ENCODE measurements around the gene FADS2.

The FADS2 gene

DNA sequence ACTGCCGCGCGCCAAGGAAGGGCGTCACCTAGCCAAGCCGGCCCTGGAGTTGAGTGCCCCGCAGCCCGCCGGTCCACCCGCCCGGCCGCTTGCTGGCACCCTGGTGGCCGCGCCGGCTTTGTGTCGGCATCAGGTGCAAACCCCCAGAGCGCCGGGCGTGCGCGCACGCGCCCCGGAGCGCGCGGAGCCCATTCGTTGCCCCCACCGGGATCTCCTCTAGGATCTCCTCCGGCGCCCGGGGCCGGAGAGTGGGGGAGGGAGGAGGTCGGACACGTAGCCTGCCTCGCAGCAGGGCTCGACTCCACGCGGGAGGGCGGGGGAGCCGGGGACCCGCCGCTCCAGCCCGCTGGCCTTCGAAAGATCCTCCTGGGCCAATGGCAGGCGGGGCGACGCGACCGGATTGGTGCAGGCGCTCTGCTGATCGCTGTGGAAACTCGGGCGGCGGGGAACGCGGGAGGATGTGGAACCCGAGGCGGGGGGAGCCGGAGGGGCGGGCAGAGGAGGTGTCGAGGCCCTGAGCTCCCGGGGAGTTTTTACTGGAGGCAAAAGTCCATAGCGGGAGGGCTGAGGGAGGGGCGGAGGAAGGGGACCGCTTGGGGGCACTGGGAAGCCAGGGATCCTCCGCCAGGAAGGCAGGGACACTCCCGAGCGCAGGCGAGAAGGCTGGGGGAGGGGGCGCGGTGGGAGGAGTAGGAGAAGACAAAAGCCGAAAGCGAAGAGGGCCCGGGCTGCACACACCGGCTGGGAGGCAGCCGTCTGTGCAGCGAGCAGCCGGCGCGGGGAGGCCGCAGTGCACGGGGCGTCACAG, at the start of gene FADS2:
Gene FADS2, plus strand, starts transcription at position 730 of the 808 bp plus-strand sequence. CDS start 91 bp downstream, outside the sequence.
- POLR2A ChIA-PET: interaction anchor here (1.0 to 2.1 kb wide), 3 partner anchors 10 to 30 kb away, joined by 3 to 7 read pairs (median 6); no protein-coding TSS in a partner anchor
- DNase-seq (ENCODE audit: extremely low spot score): peak; percentile 65
- TF ChIP-seq FOXA1 (IDR thresholded peaks at IDR 0.05) (no peak), FOXK2 (IDR thresholded peaks at IDR 0.05) (no peak), NFRKB (IDR thresholded peaks at IDR 0.05) (no peak), BHLHE40 (IDR thresholded peaks at IDR 0.05; ENCODE audit: borderline replicate concordance) (no peak), LEF1 (IDR thresholded peaks at IDR 0.05; ENCODE audit: borderline replicate concordance) (no peak), CTBP1 (IDR thresholded peaks at IDR 0.05; ENCODE audit: borderline replicate concordance) (no peak), L3MBTL2 (conservative IDR thresholded peaks at IDR 0.05) (peak; percentile 86), ZNF384 (IDR thresholded peaks at IDR 0.05) (no peak), HDGF (IDR thresholded peaks at IDR 0.05; ENCODE audit: borderline replicate concordance) (no peak), ARNT (IDR thresholded peaks at IDR 0.05) (no peak), TARDBP (IDR thresholded peaks at IDR 0.05) (0 out of 2 replicates have a peak, but pooled peaks have one; percentile 20), ELF4 (IDR thresholded peaks at IDR 0.05) (no peak)
- TF ChIP-seq, protein P1, sequence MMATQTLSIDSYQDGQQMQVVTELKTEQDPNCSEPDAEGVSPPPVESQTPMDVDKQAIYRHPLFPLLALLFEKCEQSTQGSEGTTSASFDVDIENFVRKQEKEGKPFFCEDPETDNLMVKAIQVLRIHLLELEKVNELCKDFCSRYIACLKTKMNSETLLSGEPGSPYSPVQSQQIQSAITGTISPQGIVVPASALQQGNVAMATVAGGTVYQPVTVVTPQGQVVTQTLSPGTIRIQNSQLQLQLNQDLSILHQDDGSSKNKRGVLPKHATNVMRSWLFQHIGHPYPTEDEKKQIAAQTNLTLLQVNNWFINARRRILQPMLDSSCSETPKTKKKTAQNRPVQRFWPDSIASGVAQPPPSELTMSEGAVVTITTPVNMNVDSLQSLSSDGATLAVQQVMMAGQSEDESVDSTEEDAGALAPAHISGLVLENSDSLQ (IDR thresholded peaks at IDR 0.05): no peak
- CTCF ChIA-PET: no interaction called here

DNA sequence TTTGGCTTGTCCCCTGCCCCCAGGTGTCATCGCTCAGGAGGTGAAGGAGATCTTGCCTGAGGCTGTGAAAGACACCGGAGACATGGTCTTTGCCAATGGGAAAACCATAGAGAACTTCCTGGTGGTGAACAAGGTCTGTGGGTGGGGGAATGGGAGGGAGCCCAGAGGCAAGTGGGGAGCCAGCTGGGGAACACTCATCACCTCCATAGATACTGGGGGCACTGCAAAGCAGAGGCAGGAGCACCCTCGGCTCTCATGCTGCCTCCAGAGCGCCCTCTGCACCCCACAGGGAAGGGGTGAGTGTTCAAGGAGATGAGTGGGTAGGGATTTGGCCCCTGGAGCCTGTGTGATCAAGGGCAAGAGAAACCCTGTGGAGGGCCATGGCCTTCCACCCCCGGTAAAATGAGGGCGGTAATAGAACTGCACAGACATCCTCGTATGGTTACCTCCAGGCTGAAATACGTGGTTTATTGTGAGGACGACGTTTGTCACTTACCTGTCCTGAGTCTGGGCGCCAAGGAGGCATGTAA, 49.7 kb upstream of the FADS2 start:
- TF ChIP-seq FOXM1 (IDR thresholded peaks at IDR 0.05; ENCODE audit: borderline replicate concordance): no peak
- no peak for TF ChIP-seq LEF1 (IDR thresholded peaks at IDR 0.05; ENCODE audit: borderline replicate concordance)
- TF ChIP-seq ARNT (IDR thresholded peaks at IDR 0.05): no peak
- TF ChIP-seq BHLHE40 (IDR thresholded peaks at IDR 0.05; ENCODE audit: borderline replicate concordance): no peak
- TF ChIP-seq CTBP1 (IDR thresholded peaks at IDR 0.05; ENCODE audit: borderline replicate concordance): no peak
- CTCF ChIA-PET: interaction anchor here (1.0 kb wide), 1 partner anchor 31 kb away, joined by 3 read pairs; no protein-coding TSS in a partner anchor

DNA sequence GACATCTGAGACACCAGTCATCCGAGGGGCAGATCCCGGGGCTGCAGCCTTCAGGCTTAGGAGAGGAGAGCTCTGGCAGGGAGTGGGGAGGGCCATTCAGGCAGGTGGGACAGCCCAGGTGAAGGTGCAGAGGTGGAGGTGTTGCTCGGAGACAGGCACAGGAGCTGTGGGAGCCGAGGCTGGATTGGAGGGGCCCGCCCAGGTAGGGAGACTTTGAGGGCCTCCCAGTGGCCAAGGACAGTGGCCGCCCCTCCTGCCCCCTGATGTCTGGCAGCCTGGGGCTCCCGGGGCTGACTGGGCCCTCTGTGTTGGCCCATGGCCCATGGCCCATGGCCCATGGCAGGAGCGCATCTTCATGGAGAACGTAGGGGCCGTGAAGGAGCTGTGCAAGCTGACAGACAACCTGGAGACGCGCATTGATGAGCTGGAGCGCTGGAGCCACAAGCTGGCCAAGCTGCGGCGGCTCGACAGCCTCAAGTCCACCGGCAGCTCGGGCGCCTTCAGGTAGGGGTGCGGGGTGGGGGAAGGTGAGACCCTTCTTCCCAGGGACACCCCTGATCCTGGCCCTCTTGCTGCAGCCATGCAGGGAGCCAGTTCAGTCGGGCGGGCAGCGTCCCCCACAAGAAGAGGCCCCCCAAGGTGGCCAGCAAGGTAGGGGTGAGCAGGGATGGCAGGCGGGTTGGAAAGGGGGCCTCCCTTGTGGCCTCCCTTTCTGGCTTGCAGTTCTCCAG, 49.0 kb upstream of the FADS2 start:
- DNase-seq (ENCODE audit: extremely low spot score): no peak
- ChIA-PET POLR2A (interaction anchor here (1.2 to 1.7 kb wide), 2 partner anchors 11 to 13 kb away, joined by 4 to 10 read pairs; partner anchors contain the start of genes FEN1 and TMEM258), CTCF (interaction anchor here (1.0 to 1.2 kb wide), 2 partner anchors 32 to 35 kb away, joined by 3 read pairs; no protein-coding TSS in a partner anchor)
- TF ChIP-seq FOXA1 (IDR thresholded peaks at IDR 0.05): no peak
- no peak for TF ChIP-seq ELF4 (IDR thresholded peaks at IDR 0.05)
- TF ChIP-seq ZNF384 (IDR thresholded peaks at IDR 0.05): no peak
- no peak for TF ChIP-seq LEF1 (IDR thresholded peaks at IDR 0.05; ENCODE audit: borderline replicate concordance)
- TF ChIP-seq L3MBTL2 (conservative IDR thresholded peaks at IDR 0.05): no peak
- TF ChIP-seq HDGF (IDR thresholded peaks at IDR 0.05; ENCODE audit: borderline replicate concordance): no peak

More for the DNA sequence above, 49.7 kb upstream of the FADS2 start:
- POLR2A ChIA-PET: no interaction called here
- DNase-seq (ENCODE audit: extremely low spot score): no peak

- TF ChIP-seq SP1 (IDR thresholded peaks at IDR 0.05) (no peak), FOXM1 (IDR thresholded peaks at IDR 0.05; ENCODE audit: borderline replicate concordance) (no peak), FOXK2 (IDR thresholded peaks at IDR 0.05) (no peak), LEF1 (IDR thresholded peaks at IDR 0.05; ENCODE audit: borderline replicate concordance) (no peak), BHLHE40 (IDR thresholded peaks at IDR 0.05; ENCODE audit: borderline replicate concordance) (no peak), ELF4 (IDR thresholded peaks at IDR 0.05) (no peak), ZNF384 (IDR thresholded peaks at IDR 0.05) (no peak), ARNT (IDR thresholded peaks at IDR 0.05) (no peak), CTBP1 (IDR thresholded peaks at IDR 0.05; ENCODE audit: borderline replicate concordance) (no peak), L3MBTL2 (conservative IDR thresholded peaks at IDR 0.05) (no peak), FOXA1 (IDR thresholded peaks at IDR 0.05) (no peak), NFRKB (IDR thresholded peaks at IDR 0.05) (no peak), TARDBP (IDR thresholded peaks at IDR 0.05) (no peak), SUZ12 (IDR thresholded peaks at IDR 0.05) (no peak), HDGF (IDR thresholded peaks at IDR 0.05; ENCODE audit: borderline replicate concordance) (no peak)
- TF ChIP-seq, protein P1 (IDR thresholded peaks at IDR 0.05): no peak
- CTCF ChIA-PET: interaction anchor here (0.9 to 1.3 kb wide), 4 partner anchors 28 to 36 kb away, joined by 3 to 6 read pairs (median 4); no protein-coding TSS in a partner anchor
- no peak for DNase-seq (ENCODE audit: extremely low spot score)
- POLR2A ChIA-PET: interaction anchor here (0.6 to 1.7 kb wide), 3 partner anchors 10 to 112 kb away, joined by 3 to 10 read pairs (median 4); partner anchors contain the start of genes FEN1 and TMEM258
These were observed 48.2 kb upstream of the FADS2 start for GRCh38 chr11:61779666-61780525.

GRCh38 chr11:61780581-61781162, 47.4 kb upstream of the FADS2 start:
- DNase-seq (ENCODE audit: extremely low spot score): no peak
- no peak for TF ChIP-seq ZNF384 (IDR thresholded peaks at IDR 0.05)
- TF ChIP-seq LEF1 (IDR thresholded peaks at IDR 0.05; ENCODE audit: borderline replicate concordance): no peak
- no peak for TF ChIP-seq HDGF (IDR thresholded peaks at IDR 0.05; ENCODE audit: borderline replicate concordance)
- no peak for TF ChIP-seq ARNT (IDR thresholded peaks at IDR 0.05)
- TF ChIP-seq BHLHE40 (IDR thresholded peaks at IDR 0.05; ENCODE audit: borderline replicate concordance): no peak
- no peak for TF ChIP-seq ELF4 (IDR thresholded peaks at IDR 0.05)
- no peak for TF ChIP-seq SUZ12 (IDR thresholded peaks at IDR 0.05)
- TF ChIP-seq, protein P1 (IDR thresholded peaks at IDR 0.05): no peak
- TF ChIP-seq CTBP1 (IDR thresholded peaks at IDR 0.05; ENCODE audit: borderline replicate concordance): no peak
- TF ChIP-seq FOXA1 (IDR thresholded peaks at IDR 0.05): no peak
- no peak for TF ChIP-seq TARDBP (IDR thresholded peaks at IDR 0.05)
- no peak for TF ChIP-seq FOXM1 (IDR thresholded peaks at IDR 0.05; ENCODE audit: borderline replicate concordance)
- TF ChIP-seq FOXK2 (IDR thresholded peaks at IDR 0.05): no peak
- no peak for TF ChIP-seq SP1 (IDR thresholded peaks at IDR 0.05)
- TF ChIP-seq NFRKB (IDR thresholded peaks at IDR 0.05): no peak
- TF ChIP-seq L3MBTL2 (conservative IDR thresholded peaks at IDR 0.05): no peak
- CTCF ChIA-PET: interaction anchor here (0.9 to 1.3 kb wide), 3 partner anchors 29 to 37 kb away, joined by 3 to 6 read pairs (median 4); no protein-coding TSS in a partner anchor
- POLR2A ChIA-PET: interaction anchor here (1.2 to 1.7 kb wide), 2 partner anchors 10 to 12 kb away, joined by 4 to 10 read pairs; partner anchors contain the start of genes FEN1 and TMEM258

Data from HEK293T (cell line).